22Rv1 (cell line): ENCODE results near the gene SPOCK1.

Experiments used
- ZFX ChIP-seq: fragments of 450-650 bp; IDR thresholded peaks from 2 replicates; pipeline ENCODE4 v1.6.1; 2017; ENCODE audit warnings: antibody characterized with exemption, borderline replicate concordance
- TF ChIP-seq, protein P1 (sequence below): fragments of 450-650 bp; IDR thresholded peaks from 2 replicates; pipeline ENCODE4 v1.5.1; 2017; ENCODE audit warnings: mild to moderate bottlenecking

DNA sequence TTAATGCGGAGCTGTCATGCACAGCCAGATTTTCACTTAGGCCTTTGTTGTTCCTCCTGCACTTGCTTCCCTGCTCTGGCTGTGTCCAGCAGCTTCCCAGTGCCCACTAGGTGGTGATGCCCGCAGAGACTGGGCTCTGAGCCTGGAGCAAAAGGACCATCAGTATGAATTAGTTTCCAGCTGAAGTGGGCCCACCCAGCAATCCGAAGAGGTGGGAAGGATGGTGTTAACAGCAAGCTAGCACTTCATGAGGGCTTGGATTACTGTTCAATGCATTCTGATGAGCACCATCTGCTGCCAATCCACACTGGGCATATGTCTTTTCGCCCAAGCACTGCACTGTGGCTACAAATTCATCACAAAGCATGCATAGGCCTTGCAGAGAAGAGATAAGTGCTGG lies 459.1 kb downstream of the SPOCK1 start:
- TF ChIP-seq, protein P1, sequence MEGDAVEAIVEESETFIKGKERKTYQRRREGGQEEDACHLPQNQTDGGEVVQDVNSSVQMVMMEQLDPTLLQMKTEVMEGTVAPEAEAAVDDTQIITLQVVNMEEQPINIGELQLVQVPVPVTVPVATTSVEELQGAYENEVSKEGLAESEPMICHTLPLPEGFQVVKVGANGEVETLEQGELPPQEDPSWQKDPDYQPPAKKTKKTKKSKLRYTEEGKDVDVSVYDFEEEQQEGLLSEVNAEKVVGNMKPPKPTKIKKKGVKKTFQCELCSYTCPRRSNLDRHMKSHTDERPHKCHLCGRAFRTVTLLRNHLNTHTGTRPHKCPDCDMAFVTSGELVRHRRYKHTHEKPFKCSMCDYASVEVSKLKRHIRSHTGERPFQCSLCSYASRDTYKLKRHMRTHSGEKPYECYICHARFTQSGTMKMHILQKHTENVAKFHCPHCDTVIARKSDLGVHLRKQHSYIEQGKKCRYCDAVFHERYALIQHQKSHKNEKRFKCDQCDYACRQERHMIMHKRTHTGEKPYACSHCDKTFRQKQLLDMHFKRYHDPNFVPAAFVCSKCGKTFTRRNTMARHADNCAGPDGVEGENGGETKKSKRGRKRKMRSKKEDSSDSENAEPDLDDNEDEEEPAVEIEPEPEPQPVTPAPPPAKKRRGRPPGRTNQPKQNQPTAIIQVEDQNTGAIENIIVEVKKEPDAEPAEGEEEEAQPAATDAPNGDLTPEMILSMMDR: 0 out of 2 replicates have a peak, but pooled peaks have one; percentile 9
- TF ChIP-seq ZFX: no peak
